GM19239 (cell line): ENCODE data around the gene PHLPP2.
"Not testable (repeated sequence)": the region's sequence is repeated elsewhere in the genome, so short reads cannot be mapped to it uniquely, and the experiment has no call there.

ENCODE experiments used
- DNase-seq: peaks from one replicate; pipeline ENCODE4 v3.0.0; 2011; ENCODE audit warnings: low spot score; ENCODE audit not compliant: insufficient read length
- FAIRE-seq: peaks from 2 replicates; lab custom pipeline; 2011; peaks lifted over from hg19 to GRCh38; lab: Jason Lieb, UNC

PHLPP2 gene

DNA sequence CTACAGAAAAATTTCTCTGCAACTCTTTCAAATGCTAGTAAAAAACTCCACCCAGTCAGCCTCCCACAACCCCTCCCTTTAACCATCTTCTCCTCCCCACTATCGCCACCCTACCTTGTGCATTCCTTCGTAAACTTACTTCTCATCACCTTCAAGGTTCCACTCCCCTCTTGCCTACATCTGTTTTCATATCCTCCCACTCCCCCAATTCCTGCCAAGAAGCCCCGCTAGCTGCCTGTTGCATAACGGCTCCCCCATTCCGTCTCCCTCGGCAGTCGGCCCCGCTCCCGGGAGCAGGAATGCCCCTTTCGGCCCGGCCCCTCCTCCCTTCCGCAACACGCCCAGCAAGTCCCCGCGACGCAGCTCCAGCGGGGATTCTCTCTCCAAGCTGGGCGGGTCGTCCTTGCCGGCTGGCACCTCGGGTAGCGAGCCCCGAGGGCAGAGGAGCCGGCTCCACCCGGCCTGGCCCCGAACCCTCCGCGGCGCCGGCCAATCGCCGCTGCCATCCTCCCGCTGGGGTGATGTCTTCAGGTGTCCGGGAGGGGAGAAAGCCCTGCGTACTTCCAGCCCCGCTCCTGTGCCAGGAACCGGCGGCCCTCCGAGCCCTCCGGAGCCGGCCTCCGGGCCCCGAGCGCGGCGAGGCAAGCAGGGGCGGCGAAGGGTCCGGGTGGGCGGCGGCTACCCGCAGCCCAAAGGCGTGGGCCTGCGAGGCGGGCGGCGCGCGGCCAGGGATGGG is 1.5 kb downstream of the PHLPP2 start:
- DNase-seq, result peak; percentile 52
- peak; percentile 55 for FAIRE-seq

DNA sequence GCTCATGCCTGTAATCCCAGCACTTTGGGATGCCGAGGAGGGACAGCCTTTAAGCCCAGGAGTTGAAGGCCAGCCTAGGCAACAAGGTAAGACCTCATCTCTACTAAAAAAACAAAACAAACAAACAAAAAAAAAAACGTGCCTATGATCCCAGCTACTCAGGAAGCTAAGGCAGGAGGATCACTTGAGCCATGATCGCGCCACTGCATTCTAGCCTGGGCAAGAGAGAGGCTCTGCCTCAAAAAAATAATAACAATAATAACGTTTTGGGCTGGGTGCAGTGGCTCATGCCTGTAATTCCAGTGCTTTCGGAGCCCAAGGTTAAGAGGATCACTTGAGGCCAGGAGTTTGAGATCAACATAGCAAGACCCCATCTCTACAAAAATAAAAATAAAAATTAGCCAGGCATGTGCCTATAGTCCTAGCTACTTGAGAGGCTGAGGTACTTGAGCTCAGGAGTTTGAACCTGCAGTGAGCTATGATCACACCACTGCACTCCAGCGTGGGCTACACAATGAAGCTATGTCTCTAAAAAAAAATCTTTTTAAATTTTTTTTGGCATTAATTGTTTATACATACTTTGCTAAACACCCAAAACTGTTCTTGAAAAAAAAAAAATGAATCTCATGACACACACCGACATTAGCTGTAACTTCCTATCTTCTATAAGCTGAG is 3.3 kb downstream of the PHLPP2 start:
- DNase-seq (no peak), FAIRE-seq (no peak)

DNA sequence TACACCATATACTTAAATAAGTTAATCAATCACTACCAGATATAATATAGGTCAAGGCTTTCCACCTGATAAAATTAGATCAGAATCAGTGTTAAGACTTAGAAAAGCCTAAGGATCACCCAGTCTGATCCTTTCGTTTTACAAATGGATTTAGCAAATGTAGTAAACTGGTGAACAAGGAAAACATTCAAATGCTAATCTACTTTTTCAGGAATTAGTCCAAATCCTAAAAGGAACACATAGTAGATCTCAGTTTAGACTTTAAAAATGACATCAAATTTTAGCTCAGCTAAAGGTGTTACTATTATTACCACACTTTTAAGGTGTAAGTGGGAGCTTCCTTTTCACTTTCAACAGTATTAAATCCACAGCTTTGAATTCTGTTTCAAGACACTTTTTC is 12.0 kb downstream of the PHLPP2 start:
- DNase-seq (no peak), FAIRE-seq (peak; percentile 11)

DNA sequence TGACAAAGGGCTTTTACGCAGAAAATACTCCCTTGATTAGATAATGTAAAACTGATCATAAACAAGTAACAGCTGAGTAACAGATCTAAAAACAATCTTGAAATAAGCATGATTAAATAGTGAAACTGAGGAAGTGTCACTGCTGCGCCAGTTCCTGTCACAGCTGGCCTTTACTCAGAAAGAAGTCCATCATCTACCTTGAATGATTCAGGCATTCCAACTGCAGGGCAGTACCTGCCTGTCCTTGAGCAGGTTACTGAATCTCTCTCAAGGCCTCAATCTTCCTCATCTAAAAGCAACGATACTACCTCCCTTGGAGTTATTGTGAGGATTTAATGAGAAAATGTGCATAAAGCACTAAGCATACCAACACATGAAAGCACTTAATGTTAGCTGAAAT is 12.7 kb downstream of the PHLPP2 start:
- DNase-seq, result no peak
- FAIRE-seq, result peak; percentile 59

DNA sequence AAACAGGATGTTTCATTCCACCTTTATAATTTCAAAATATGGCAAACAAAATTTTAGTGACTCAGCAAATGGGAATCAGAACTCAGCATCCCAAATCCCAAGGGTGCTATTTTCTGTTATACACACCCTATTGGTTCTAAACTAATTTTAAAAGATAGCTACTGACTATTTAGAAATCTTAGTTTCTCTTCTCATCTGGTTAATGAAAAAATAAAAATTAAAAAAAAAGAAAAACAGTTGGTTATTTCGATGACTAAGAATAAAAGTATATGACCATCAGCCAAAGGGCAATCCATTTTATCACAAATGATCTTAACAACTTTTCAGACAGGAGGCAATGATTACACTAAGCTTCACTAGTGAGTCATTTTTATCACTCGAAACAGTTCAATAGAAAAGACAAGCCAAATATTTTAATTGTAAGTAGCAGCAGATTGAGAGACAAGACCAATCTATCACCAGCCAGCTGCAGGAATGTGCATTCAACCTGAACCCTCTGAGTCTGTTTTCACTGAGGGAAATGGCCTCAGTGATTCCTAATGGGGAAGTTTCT is 15.2 kb downstream of the PHLPP2 start:
- no peak for DNase-seq
- FAIRE-seq, result peak; percentile 51

DNA sequence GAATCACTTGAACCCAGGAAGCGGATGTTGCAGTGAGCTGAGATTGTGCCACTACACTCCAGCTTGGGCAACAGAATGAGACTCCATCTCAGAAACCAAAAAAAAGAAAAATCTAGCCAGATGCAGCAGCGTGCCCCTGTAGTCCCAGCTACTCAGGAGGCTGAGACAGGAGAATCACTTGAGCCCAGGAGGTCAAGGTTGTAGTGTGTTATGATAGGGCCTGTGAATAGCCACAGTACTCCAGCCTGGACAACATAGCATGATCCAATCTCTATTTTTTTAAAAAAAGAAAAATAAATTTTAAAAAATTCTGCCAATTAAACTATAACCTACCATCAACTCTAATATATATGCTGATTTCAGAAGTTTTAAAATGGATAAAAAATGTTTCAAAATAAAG is 15.8 kb downstream of the PHLPP2 start:
- no peak for DNase-seq
- no peak for FAIRE-seq

DNA sequence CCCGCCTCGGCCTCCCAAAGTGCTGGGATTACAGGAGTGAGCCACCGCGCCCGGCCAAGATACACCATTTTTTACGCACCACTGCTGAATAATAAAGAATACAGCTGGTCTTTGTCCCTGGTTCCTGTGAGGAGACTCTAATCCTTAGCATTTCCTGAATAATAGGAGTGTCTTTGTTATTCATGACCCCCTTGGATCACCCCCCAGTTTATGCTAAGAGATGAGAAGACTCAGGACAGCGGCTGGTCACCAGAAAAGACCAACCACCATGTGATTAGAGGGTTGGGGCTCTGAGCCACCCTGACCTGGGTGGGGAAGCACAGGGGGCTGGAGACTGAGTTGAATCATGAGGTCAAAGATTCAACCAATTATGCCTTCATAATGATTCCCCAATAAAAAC is 17.3 kb downstream of the PHLPP2 start:
- no peak for DNase-seq
- FAIRE-seq, result no peak

DNA sequence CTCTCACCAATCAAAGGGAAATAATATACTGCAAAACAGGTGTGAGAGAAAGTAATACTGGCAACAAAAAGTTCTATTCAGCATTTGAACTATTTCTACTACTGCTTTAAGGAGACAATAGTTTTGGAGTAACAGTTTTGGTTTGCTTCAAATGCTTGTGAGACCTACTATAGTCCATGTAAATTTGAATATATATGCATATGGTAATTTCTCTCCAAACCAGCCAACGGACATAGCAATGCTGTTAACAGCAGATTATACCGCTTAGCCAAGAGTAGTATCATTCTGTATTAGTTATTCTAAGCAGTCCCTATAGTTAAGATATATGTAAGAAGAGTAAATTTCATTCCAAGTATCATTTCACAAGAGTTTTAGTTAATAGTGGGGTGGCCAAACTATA is 18.5 kb downstream of the PHLPP2 start:
- no peak for DNase-seq

DNA sequence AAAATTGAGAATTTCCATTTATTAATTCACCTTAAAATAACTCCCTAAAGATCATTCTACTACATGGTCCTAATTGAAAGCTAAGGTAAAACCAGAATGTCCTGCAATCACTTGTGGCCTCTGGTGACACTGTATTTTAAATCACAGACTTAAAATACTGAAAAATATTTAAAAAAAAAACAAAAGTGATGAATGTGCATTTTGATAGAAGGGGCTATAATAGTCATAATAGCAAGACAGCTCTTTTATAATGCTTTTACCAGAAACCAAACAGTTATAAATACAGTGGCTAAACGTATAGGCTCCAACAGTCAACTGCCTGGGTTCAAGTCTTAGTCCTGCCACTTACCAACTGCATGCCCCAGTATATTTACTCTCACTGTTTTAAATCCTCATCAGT is 21.2 kb downstream of the PHLPP2 start:
- DNase-seq (no peak), FAIRE-seq (no peak)

More for the DNA sequence above, 18.5 kb downstream of the PHLPP2 start:
- FAIRE-seq, result no peak

DNA sequence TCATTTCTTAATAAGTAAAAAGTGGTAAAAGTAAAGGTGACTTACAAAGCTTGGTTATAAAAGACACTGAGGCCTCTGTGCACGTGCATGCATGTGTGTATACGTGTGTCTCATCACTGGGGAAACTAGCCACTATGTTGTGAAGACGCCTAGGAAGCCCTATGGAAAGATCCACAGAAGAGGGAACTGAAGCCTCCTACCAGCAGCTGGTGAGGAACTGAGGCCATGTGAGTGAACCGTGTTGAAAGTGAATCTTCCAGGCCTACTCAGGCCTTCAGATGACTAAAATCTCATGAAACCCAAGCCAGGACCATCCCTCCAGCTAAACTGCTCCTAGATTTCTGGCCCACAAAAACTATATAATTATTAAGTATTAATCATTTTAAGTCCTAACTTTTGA is 23.7 kb downstream of the PHLPP2 start:
- FAIRE-seq (no peak), DNase-seq (no peak)

DNA sequence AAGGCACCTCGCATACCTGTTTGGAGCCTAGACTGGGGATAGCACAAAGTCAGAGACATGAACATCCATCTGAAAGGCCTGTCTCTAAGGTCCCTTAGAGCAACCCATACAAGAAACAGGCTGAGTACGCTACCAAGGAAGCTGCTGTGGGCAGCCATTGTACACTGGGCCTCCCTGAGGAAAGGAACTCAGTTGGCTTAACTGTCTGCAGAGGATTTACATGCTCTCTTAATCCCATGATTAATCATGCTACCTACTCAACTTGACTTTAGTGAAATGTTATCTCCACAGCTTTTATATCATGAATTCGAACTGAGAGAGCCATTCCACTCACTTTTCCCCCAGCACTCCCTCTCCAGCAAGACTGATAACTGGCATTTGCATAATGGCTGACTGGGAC is 26.0 kb downstream of the PHLPP2 start:
- DNase-seq (no peak), FAIRE-seq (no peak)

DNA sequence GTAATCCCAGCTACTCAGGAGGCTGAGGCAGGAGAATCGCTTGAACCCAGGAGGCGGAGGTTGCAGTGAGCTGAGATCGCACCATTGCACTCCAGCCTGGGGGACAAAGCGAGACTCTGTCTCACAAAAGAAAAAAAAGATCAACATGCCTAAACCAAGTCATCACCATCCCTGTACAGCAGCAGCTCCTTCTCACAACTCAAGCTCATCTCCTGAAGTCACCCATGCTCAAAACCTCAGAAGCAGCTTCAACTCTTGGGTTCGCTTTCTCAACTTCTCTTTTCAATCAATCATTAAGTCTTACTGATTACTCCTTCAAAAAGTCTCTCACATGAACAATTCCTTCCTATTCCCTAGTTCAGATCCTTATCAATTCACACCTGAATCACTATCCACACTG is 31.3 kb downstream of the PHLPP2 start:
- peak; percentile 75 for FAIRE-seq
- peak; percentile 14 for DNase-seq

DNA sequence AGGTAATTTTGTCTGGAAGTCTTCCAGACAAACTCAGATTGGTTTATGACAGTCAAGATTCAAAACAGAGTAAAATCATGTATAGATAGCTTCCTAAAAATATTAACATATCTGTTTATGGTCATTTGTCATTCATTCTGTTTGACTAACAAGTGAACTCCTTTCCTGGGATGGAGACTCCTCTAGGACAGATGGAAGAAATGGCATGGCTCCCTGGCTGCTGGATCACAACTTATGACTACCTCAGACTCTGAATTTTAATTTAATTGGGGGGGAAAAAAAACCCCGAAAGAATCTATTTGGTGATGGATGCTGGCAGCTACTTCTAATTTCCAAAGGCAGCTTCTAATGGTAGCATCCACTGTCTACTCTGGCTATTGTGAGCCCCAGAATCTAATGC is 34.6 kb downstream of the PHLPP2 start:
- no peak for FAIRE-seq
- no peak for DNase-seq

DNA sequence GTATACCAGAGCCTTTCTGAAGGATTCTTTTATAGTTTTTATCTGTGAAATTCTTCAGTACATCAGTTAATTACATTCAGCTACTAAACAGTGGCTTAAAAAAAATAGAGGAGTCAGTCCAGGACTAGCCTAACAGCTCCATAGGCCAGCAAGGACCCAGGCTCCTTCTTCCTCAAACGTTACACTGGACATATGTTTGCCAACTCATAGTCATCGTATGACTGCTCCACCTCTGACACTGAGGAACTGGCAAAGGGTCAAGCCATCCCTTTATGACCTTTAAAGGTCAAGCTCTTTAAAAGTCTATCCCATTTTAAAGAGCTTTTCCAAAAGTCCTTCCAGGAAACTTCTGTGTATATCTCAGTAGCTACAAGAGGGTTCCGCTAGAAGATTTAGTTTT is 36.6 kb downstream of the PHLPP2 start:
- DNase-seq (no peak), FAIRE-seq (no peak)

DNA sequence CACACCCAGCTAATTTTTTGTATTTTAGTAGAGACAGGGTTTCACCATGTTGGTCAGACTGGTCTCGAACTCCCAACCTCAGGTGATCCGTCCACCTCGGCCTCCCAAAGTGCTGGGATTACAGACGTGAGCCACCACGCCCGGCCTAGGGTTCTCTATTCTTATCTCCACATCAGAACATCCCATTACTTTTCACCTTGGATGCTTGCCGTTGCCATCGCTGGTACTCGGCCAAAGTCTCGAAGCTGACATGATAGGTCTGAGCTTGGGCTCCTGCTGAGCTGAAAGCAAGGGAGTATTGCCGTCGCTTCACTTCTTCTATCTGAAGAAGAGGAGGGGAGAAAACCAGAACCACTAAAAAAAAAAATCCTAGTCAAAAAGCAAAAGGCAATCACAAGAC is 40.2 kb downstream of the PHLPP2 start:
- not testable (repeated sequence) for FAIRE-seq, DNase-seq

DNA sequence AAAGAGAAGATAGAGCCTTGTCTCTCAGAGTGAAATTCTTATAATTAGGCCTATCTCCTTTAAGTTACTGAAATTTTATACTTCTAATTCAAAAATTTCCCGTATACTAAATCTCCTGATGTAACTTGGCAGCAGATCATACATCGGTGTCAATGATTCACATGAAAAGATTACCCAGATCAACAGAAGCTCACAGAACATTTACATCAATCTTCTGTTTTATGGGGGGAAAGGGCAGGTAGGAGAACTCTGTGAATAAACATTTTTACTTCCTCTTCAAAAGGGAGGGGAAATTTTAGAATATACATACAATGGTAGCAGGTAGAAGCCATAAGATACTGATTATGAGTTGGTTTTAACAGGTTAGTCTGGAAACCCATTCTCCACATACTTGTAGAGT is 43.1 kb downstream of the PHLPP2 start:
- DNase-seq (no peak), FAIRE-seq (no peak)

DNA sequence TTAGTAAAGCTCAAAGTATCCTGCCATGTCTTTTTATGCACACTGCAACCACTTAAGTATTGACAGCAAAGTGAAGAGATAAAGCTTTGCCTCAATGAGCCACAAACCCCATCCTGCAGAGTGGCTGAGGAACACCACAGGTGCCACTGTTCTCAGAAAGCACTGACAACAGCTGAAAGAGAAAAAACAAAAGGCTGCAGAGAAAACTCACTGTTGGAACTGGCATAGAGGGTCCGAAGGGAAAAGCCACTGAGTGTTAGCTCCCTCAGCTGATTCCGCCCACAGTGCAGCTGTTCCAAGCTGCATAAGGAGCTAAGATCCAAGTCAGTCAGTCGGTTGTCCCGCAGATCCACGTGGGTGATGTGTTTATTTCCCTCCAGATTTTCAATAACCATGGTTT is 48.3 kb downstream of the PHLPP2 start:
- no peak for DNase-seq
- FAIRE-seq, result no peak

DNA sequence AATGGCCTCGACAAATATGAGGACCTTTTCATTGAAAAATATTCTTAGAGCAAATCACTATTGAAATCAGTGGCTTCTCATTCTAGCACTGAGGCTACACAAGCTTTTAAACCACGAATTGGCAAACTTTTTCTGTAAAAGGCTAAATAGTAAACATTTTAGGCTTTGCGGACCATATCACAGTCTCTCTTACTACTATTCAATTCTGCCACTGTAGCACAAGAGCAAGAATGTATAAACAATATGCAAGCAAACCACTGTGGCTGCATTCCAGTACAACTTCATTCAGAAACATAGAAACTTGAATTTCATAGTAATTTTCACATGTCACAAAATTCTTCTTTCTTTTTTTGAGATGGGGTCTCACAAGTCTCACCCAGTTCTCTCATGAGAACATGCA is 49.1 kb downstream of the PHLPP2 start:
- no peak for FAIRE-seq
- DNase-seq, result no peak

DNA sequence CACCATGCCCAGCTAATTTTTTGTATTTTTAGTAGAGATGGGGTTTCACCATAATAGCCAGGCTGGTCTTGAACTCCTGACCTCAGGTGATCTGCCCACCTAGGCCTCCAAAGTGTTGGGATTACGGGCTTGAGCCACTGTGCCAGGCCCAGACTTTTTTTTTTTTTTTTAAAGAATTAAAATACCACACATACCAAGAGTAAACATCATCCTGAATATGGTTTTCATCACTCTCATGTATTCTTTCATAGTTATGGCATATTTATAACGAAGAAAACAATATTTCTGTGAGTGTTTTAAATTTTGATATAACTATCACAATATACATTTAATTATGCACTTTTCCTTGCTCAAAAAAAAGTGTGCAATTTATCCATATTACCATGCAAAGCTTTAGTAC is 50.3 kb downstream of the PHLPP2 start:
- FAIRE-seq (no peak), DNase-seq (no peak)

DNA sequence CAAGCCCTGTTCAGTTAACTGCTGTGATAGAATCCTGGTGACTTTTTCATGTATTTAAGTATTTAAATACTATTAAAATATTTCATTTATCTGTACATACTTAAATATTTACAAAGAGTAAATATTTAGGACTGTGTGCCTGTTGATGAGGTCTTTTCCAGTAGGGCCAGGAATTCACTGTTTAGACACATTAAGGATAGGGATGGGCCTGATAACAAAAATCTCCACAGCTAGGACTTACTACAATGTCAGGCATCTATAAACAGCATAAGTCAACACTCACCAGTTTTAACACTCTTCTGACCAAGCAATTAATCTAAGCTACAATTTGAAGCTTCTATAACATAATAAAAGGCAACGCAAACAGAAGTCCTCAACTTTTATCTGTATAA is 50.9 kb downstream of the PHLPP2 start:
- no peak for FAIRE-seq
- DNase-seq, result no peak

DNA sequence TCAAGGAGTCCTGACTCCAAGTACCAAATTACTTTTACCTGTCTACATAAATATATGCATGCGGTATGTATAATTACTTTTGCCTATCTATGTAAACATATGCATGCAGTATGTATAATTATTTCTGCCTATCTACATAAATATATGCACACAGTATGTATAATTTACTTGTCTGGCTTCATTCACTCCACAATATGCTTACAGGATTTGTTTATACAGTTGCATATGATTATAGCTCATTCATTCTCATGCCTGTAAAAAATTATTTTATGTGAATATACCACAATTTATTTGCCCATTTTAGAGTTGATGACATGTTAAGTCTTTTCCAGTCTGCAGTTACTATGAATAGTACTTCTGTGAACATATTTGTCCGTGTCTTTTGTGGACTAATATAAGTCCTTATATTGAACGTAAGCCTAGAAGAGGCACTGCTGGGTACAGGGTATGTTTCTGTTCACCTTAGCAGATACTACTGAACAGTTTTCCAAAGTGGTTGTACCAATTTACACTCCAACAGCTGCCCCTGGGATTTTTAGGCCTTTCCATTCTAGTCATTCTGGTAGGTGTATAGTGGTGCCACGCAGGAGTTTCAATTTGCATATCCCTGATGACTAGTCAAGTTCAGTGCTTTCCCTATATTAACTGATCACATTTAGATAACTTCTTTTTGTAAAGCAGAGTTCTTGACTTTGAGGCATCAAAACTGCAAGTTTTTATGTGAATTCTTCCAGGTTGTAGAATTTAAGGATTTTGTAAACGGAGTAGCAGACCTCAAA is 51.5 kb downstream of the PHLPP2 start:
- no peak for FAIRE-seq
- DNase-seq, result no peak
